Ishikawa (cell line): Measurements from ENCODE around the gene SLC52A1.

ENCODE experiments used
- CEBPB ChIP-seq: IDR thresholded peaks from 2 replicates; pipeline ENCODE4 v1.6.1; 2012
- CREB1 ChIP-seq: IDR thresholded peaks from 2 replicates; pipeline ENCODE4 v1.6.1; 2012; ENCODE audit warnings: low read depth
- EGR1 ChIP-seq: IDR thresholded peaks from 2 replicates; pipeline ENCODE4 v1.6.1; 2012
- EP300 ChIP-seq: IDR thresholded peaks from 2 replicates; pipeline ENCODE4 v1.6.1; 2012; ENCODE audit warnings: borderline replicate concordance
- FOXM1 ChIP-seq: IDR thresholded peaks from 2 replicates; pipeline ENCODE4 v1.6.1; 2012; ENCODE audit warnings: low read depth, borderline replicate concordance
- MAX ChIP-seq: IDR thresholded peaks from 2 replicates; pipeline ENCODE4 v1.6.1; 2012
- NFIC ChIP-seq: IDR thresholded peaks from 2 replicates; pipeline ENCODE4 v1.6.1; 2012
- RAD21 ChIP-seq: IDR thresholded peaks from 2 replicates; pipeline ENCODE4 v1.6.1; 2012; ENCODE audit warnings: low read depth
- REST ChIP-seq: IDR thresholded peaks from 2 replicates; pipeline ENCODE4 v1.6.1; 2012; ENCODE audit warnings: low read depth, mild to moderate bottlenecking
- TAF1 ChIP-seq: IDR thresholded peaks from 2 replicates; pipeline ENCODE4 v1.6.1; 2012; ENCODE audit warnings: low read depth, mild to moderate bottlenecking
- TCF12 ChIP-seq: IDR thresholded peaks from 2 replicates; pipeline ENCODE4 v1.6.1; 2012; ENCODE audit warnings: low read depth
- TEAD4 ChIP-seq: IDR thresholded peaks from 2 replicates; pipeline ENCODE4 v1.6.1; 2012
- USF1 ChIP-seq: IDR thresholded peaks from 2 replicates; pipeline ENCODE4 v1.6.1; 2012
- YY1 ChIP-seq: IDR thresholded peaks from 2 replicates; pipeline ENCODE4 v1.6.1; 2012; ENCODE audit warnings: low read depth
- ZBTB7A ChIP-seq: IDR thresholded peaks from 2 replicates; pipeline ENCODE4 v1.6.1; 2012; ENCODE audit warnings: low read depth

SLC52A1 gene

GRCh38 chr17:5035315-5035714 is at the start of gene SLC52A1:
SLC52A1 (minus strand) TSS chr17:5035426; CDS start chr17:5034606, 820 bp downstream.
- TF ChIP-seq REST (no peak), MAX (no peak), USF1 (no peak), NFIC (no peak), EGR1 (no peak), RAD21 (no peak), TEAD4 (no peak), ZBTB7A (no peak), EP300 (no peak), TAF1 (no peak), TCF12 (no peak), YY1 (no peak), CREB1 (no peak), CEBPB (no peak), FOXM1 (no peak)

- TF ChIP-seq USF1: no peak
- no peak for TF ChIP-seq EGR1
- no peak for TF ChIP-seq MAX
- no peak for TF ChIP-seq CEBPB
- no peak for TF ChIP-seq REST
- TF ChIP-seq EP300: no peak
- TF ChIP-seq YY1: no peak
- TF ChIP-seq ZBTB7A: no peak
- TF ChIP-seq FOXM1: no peak
- TF ChIP-seq CREB1: no peak
- no peak for TF ChIP-seq TAF1
- no peak for TF ChIP-seq NFIC
- no peak for TF ChIP-seq RAD21
- no peak for TF ChIP-seq TCF12
- no peak for TF ChIP-seq TEAD4
Measured at GRCh38 chr17:5080591-5080990, 45.4 kb upstream of the SLC52A1 start.

- TF ChIP-seq ZBTB7A (no peak), NFIC (0 out of 2 replicates have a peak, but pooled peaks have one; percentile 11), TCF12 (peak; percentile 71; the same call in 1 of the 2 replicates), MAX (peak; percentile 97), EP300 (0 out of 2 replicates have a peak, but pooled peaks have one; percentile 21), USF1 (peak; percentile 70), TEAD4 (no peak), YY1 (no peak), TAF1 (0 out of 2 replicates have a peak, but pooled peaks have one; percentile 62), CEBPB (no peak)
Measured at GRCh38 chr17:5078106-5079028, 43.1 kb upstream of the SLC52A1 start, which contains the start of gene ZFP3. ZFP3 (plus strand) TSS chr17:5078467; CDS start chr17:5091505, 13,038 bp downstream.

GRCh38 chr17:5077781-5078105 is 42.5 kb upstream of the SLC52A1 start:
- TF ChIP-seq NFIC (no peak), USF1 (no peak), ZBTB7A (no peak), CREB1 (no peak), CEBPB (no peak), TEAD4 (no peak), TCF12 (no peak), FOXM1 (no peak), YY1 (no peak)
